ENCODE measurements around the gene KIF26A. TPM values are rescaled to one million over a fixed set of nuclear protein-coding genes. Genes with fewer than 3 reads are reported as not detected.

KIF26A gene
- total and polyA plus RNA-seq, 7 donors, result 0.99 to 3.2 (median 1.8) TPM

DNA sequence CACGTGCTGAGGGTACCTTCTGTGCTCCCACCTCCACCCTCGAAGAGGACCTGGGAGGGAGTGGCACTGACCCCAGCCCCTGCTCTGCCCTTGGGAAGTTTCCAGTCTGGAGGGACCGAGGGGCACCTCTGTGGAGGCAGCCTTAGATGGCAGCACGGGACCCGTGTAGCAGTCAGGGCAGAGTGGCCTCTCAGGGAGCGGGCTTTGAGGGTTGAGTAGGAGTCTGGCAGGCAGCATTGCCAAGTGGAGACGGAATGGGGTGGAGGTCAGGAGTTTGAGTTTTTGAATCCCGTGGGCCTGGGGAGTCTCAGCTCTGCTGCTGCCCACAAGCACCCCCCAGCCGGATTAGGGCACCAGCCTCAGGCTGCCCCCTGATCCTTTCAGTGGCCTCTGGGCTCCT is 21.6 kb downstream of the KIF26A start:
- ATAC-seq, result no peak
- no peak for DNase-seq
- Histone ChIP-seq H3K4me3 (no peak overlapping the region), H3K9me3 (no peaks in the 10 kb centered on the region), H3K4me1 (no peaks in the 10 kb centered on the region), H3K27ac (no peak overlapping the region), H3K36me3 (ENCODE audit: insufficient read depth in 1 of 2, low read depth in 1 of 2) (no peaks in the 10 kb centered on the region), H3K27me3 (ENCODE audit: insufficient read depth in 3 of 3, low read length in 2 of 3) (peaks cover 0 to 16% (median 0%) of the 10 kb centered on the region in 3 donors)
- TF ChIP-seq, protein P1, sequence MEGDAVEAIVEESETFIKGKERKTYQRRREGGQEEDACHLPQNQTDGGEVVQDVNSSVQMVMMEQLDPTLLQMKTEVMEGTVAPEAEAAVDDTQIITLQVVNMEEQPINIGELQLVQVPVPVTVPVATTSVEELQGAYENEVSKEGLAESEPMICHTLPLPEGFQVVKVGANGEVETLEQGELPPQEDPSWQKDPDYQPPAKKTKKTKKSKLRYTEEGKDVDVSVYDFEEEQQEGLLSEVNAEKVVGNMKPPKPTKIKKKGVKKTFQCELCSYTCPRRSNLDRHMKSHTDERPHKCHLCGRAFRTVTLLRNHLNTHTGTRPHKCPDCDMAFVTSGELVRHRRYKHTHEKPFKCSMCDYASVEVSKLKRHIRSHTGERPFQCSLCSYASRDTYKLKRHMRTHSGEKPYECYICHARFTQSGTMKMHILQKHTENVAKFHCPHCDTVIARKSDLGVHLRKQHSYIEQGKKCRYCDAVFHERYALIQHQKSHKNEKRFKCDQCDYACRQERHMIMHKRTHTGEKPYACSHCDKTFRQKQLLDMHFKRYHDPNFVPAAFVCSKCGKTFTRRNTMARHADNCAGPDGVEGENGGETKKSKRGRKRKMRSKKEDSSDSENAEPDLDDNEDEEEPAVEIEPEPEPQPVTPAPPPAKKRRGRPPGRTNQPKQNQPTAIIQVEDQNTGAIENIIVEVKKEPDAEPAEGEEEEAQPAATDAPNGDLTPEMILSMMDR (IDR thresholded peaks at IDR 0.05), result no peak
- intact Hi-C loops (cut with DNase I), result no loop called here
- WGBS, 3 donors, result 86 to 93% (median 92%) methylated on average over 9 of the region's 9 CpGs

GRCh38 chr14:104161602-104162367 is 23.4 kb downstream of the KIF26A start:
- TF ChIP-seq, protein P1 (IDR thresholded peaks at IDR 0.05), result no peak
- H3K36me3 ChIP-seq (ENCODE audit: insufficient read depth in 1 of 2, low read depth in 1 of 2), result no peaks in the 10 kb centered on the region
- intact Hi-C loops (cut with DNase I), result no loop called here
- no peak overlapping the region for H3K4me3 ChIP-seq
- H3K9me3 ChIP-seq, result no peaks in the 10 kb centered on the region
- no peak overlapping the region for H3K27ac ChIP-seq
- no peaks in the 10 kb centered on the region for H3K4me1 ChIP-seq
- no peak for DNase-seq
- ATAC-seq, result no peak
- H3K27me3 ChIP-seq (ENCODE audit: insufficient read depth in 3 of 3, low read length in 2 of 3), result peaks cover 0 to 11% (median 0%) of the 10 kb centered on the region in 3 donors
- 85 to 87% (median 87%) methylated on average over 21 to 23 of the region's 23 CpGs for WGBS, 3 donors

DNA sequence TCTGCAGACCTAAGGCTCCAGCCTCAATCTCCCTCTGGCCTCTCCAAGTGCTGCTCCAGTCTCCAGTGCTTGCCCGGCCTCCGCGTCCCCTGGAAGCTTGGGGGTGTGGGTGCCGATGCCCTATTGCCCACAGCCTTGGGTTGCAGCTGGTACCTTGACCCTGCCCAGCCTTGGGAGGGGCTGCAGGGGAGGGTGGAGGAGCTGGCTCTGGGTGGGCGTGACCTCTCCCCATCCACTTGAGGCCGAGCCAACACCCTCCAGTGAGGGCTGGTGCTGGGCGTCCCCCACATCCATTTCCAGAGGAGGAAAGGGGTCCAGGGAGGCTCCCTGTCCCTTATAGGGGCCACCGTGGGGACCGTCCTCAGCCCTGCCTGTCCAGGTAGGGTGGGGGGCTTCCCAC is 24.1 kb downstream of the KIF26A start:
- no peak overlapping the region for H3K27ac ChIP-seq
- H3K9me3 ChIP-seq, result no peaks in the 10 kb centered on the region
- no peaks in the 10 kb centered on the region for H3K4me1 ChIP-seq
- H3K27me3 ChIP-seq (ENCODE audit: insufficient read depth in 3 of 3, low read length in 2 of 3), result peaks cover 0 to 7% (median 0%) of the 10 kb centered on the region in 3 donors
- intact Hi-C loops (cut with DNase I), result no loop called here
- no peak overlapping the region for H3K4me3 ChIP-seq
- H3K36me3 ChIP-seq (ENCODE audit: insufficient read depth in 1 of 2, low read depth in 1 of 2), result no peaks in the 10 kb centered on the region
- TF ChIP-seq, protein P1 (IDR thresholded peaks at IDR 0.05), result no peak
- DNase-seq (no peak), ATAC-seq (no peak)
- WGBS, 3 donors, result 75 to 81% (median 81%) methylated on average over 7 to 9 of the region's 9 CpGs

DNA sequence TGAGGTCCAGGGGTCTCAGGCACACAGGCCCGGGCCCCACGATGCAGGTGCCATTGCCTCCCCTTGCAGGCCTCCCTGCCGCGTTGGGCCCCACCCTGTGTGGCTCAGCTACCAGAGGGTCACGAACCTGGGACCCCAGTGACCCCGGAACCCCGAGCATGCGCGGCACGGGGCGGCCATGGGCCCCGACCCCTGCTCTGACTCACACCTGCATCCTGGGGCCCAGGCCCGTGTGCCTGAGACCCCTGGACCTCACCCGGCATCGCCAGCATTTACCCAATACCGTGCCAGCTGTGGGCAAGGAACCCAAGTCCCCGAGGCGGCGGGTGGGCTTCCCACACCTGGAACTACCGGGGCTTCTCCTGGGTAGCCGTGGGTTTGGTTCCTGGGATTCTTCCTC is 25.2 kb downstream of the KIF26A start:
- no peak overlapping the region for H3K27ac ChIP-seq
- peaks cover 0 to 4% (median 3%) of the 10 kb centered on the region in 3 donors for H3K27me3 ChIP-seq (ENCODE audit: insufficient read depth in 3 of 3, low read length in 2 of 3)
- intact Hi-C loops (cut with DNase I), result no loop called here
- 73 to 81% (median 76%) methylated on average over 20 to 21 of the region's 21 CpGs for WGBS, 3 donors
- TF ChIP-seq, protein P1 (IDR thresholded peaks at IDR 0.05), result no peak
- no peaks in the 10 kb centered on the region for H3K9me3 ChIP-seq
- H3K4me1 ChIP-seq, result no peaks in the 10 kb centered on the region
- H3K4me3 ChIP-seq, result no peak overlapping the region
- ATAC-seq (no peak), DNase-seq (no peak)
- H3K36me3 ChIP-seq (ENCODE audit: insufficient read depth in 1 of 2, low read depth in 1 of 2), result no peaks in the 10 kb centered on the region

Data from psoas muscle (tissue), 8 donors.